GM21717 (cell line): ENCODE results near the gene TGM5.
"Not testable (repeated sequence)": the region's sequence is repeated elsewhere in the genome, so short reads cannot be mapped to it uniquely, and the experiment has no call there.

Experiments used
- ATAC-seq: cut with Tn5 transposase; IDR thresholded peaks from one replicate; pipeline ENCODE4 v1.9.1; 2021; ENCODE audit warnings: mild to moderate bottlenecking, moderate library complexity; ENCODE audit not compliant: unreplicated experiment

Gene TGM5

DNA sequence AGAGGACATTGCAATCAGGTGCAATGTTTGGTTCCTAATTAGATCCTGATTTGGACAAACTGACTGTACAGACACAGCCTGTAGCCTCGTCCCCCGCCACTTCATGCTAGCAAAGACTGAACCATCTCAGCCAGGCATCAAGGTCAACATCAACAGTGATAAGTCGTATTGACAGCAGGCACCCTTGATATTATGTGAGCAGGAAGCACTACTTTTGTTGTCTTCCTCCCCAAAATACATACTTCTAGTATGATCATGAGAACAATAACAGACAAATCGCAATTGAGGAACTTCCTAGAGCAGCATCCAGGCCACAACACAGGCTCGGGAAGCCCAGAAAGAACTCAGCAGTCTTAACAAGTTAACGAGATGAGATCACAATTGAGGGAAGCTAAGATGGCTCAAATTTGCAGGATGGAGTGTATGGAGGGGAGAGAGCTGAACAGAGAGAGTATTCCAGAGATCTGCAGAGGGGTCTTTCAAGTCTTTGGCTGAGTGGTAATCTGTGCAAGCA, 20.4 kb downstream of the TGM5 start:
- ATAC-seq, result no peak

GRCh38 chr15:43244092-43244491, 22.6 kb downstream of the TGM5 start:
- ATAC-seq, result no peak

DNA sequence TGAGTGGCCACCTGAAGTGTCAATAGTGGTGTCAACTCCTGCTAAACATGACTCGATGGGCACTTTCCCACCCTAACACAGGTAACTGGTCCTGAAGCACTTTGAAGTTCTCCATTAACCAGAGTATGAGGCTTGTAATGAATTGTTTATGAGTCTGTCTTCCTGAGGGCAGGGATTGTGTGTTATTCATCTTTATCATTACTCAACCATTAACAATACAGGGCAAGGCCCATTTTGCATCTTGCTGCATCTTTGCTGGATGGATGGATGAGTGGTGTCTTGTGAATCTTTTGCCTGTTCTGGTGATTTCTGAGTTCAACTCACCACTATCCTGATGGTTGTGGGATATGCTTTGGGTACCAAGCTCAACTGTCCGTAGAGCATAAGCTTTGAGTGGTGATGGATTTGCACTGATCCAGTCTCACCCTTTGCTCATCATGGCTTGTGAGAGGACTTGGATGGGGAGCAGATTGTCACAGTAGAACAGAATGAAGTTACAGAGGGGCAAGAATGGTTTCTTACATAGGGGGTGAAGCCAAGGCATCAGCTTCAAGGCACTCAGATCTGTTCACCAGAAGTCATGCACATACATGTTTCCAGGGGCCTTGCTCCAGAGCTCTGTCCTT, 23.6 kb downstream of the TGM5 start:
- no peak for ATAC-seq

DNA sequence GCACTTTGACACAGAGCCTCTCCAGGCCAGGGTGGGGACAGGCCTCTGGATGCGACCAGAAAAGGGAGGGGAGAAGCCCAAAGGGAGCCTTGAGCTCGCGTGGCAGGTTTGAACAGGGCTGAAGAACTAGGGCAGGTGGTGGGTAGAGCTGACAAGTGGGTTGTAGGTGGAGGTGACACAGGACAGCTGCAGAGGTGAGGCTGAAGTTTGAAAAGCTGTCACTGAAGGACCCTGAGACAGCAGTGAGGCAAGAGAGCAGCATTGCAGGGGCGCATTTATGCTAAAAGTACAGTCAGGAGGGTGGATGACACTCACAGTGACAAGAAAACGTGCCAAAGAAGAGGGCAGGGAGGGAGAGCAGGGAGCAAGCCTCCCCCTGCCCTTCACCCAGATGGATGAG, 24.1 kb downstream of the TGM5 start:
- no peak for ATAC-seq

- no peak for ATAC-seq
These were observed 25.6 kb downstream of the TGM5 start for GRCh38 chr15:43241100-43241499.

- no peak for ATAC-seq
These were observed 26.8 kb downstream of the TGM5 start for GRCh38 chr15:43239732-43240491.

GRCh38 chr15:43238671-43239131, 28.0 kb downstream of the TGM5 start:
- no peak for ATAC-seq

DNA sequence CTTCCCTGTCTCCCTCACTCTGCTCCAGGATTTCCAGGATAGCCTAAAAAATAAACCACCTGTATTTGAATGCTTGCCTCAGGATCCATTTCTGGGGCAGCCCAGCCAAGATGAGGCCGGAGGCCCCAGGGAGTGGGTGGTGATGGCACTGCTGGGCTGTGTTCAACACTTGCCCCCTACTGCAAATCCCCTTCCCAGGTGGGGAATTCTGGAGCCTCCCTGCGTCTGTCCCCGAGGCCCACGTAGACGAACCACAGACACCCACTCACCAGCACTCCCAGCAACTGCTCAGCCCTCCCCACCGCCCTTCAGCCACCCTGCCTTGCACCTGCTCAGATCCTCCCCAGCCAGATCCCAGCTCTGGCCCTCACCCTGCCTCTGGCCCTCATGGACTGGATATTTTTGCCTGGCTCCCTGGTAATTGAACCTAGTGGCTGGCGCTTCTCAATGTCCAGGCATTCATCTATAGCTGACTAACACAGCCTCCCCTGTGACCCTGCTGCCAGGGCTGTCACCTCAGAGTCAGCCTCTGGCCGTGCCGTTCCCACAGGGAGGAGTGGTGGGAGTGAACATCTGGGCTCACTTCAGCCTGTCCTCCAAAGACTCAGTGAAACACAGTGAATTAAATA, 28.8 kb downstream of the TGM5 start:
- no peak for ATAC-seq

GRCh38 chr15:43235536-43235935, 31.2 kb downstream of the TGM5 start:
- ATAC-seq, result no peak

DNA sequence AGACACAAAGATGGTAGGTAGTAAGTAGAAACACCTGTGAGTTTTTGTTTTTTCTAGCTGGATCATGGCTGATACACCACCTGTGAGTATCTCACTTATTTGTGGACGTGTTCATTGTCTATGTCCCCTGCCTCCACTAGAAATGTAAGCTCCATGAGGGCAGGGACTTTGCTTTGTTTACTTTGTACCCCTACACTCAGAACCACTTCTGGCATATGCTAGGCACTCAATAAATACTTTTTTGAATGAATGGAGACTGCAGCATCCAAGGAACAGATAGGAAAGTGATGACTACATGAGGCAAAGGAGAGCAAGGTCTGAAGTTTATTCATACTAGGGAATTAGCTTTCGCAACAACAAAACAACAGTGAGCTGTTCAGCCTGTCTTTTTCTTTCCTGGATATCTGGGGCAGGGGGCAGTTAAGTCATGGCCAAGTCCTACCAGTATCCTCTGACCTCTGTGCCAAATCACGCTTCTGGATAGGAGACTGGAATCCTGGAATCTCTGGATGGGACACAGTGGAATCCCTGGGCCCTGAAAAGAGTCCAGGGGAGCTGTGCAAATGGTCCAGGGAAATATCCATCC, 34.3 kb downstream of the TGM5 start:
- no peak for ATAC-seq

DNA sequence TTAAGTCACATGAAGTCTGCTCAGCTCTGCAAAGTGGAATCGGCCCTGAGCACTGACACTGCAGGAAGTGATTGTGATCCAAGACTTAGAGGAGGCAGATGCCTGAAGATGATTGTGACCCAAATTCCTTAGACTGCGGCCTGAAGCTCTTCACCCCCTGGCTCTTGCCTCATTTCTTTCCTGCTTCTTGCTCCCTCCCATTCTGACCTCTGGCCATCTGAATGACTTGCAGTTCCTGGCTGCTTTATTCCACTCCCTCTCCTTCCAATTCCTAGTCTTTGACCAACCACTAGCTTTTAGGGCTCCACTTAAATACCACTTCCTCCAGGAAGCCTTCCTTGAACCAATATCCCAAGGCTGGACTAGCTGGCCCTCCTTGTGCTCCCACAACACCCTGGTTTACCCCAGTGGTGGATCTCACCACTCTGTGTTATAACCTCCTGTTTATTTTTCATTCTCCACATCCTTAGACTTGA, 36.0 kb downstream of the TGM5 start:
- ATAC-seq, result no peak

DNA sequence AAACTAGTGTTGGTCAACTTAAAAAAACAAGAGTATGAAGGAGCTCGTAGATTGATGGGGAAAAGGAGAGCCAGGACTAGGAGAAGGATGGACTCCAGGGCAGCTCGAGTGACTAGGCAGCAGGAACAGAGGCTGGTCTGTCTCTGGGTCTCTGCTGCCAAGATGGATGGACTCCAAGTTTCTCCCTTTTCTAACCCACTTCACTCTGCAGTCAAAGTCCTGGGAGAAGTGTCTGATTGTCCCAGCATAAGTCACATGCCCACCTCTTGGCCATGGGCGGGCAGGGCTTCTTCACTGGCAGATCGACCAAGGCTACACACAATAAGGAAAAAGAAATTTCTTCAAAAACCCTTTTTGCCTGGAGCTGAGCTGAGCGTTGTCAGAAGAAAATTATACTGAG, 36.8 kb downstream of the TGM5 start:
- ATAC-seq, result no peak

- ATAC-seq, result no peak
These were observed 40.1 kb downstream of the TGM5 start for GRCh38 chr15:43226436-43227305.

DNA sequence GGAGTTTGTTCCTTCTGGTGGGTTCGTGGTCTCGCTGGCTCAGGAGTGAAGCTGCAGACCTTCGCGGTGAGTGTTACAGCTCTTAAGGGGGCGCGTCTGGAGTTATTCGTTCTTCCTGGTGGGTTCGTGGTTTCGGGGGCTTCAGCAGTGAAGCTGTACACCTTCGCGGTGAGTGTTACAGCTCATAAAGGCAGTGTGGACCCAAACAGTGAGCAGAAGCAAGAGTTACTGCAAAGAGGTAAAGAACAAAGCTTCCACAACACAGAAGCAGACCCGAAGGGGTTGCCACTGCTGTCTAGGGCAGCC, 40.8 kb downstream of the TGM5 start:
- not testable (repeated sequence) for ATAC-seq

GRCh38 chr15:43225201-43225949, 41.4 kb downstream of the TGM5 start:
- ATAC-seq, result no peak

- no peak for ATAC-seq
These were observed 45.3 kb downstream of the TGM5 start for GRCh38 chr15:43221422-43221821.

DNA sequence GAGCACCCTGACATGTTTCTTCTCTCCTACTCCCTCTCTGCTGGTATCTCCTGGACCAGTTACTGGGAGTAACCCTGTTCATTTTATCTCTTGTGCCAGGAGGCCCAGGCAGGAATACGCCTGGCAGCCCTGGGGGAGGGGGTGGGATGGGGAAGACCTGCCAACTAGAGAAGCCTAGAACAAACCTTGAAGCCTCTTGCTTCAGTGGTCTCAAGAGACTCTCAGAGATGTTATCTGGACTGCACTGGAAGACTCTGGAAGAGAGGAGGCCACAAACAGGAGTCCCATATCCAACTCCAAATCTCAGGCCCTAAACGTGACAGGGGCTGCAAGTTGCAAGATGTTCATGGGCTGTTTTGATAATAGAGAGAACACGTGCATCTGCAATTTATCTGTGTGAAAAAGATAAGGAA, 45.7 kb downstream of the TGM5 start, which contains the start of gene EPB42:
Gene EPB42, minus strand, starts transcription at position 28 of the 413 bp plus-strand sequence. CDS start 193 bp downstream, outside the sequence.
- no peak for ATAC-seq

DNA sequence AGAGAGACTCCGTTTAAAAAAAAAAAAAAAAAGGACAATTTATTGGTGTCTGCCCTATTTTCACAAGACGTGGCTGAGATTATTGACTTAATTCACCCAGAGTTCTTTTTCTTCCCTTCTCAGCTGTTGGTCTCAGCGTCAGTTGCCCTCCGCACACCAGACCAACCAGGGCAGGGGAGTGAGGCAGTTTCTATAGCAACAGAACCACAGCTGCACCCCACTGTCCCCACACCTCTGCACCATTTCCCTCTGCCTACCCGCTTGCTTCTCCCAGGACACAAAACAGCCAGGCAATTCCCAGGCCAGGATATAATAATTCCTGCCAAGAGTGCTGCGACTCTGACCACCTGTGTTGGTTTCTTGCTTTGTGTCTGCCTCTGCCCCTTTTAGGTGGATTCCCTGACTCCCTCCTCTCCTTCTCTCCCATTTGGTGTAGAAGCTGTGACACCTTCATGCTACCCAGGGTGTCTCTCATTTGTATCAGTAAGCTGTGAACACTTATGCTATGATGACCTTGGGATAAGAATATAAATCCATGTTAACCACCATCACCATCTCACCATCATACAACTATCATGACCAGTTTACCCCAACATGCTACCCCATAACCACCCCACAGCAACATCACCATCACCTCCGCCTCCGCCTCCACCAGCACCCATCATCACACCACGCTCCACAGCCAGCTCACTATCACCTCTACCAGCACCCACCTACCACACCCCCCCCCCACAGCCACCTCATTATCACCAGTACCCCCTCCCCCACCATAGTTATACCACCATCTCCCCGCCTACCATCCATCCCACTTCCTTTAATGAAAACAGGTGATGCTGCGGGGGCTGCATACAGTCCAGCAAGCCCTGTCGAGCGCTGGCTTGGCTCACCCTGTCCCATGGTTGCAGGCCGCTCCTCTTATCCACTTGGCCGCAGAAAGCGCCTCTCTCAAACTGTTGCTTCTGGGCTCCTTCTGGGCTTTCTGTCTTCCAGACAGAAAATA, 46.5 kb downstream of the TGM5 start:
- no peak for ATAC-seq
